GM08714 (cell line): ENCODE results near the gene STRA8.
A peak's percentile ranks its signal among the peaks of the same experiment; 100 is the strongest.

Source experiments
- H3K4me3 ChIP-seq: fragments of 200-500 bp; sonication (Bioruptor generic); 2 replicates; pipeline ENCODE4 v1.5.1; 2014; ENCODE audit warnings: mild to moderate bottlenecking, low read length, inconsistent platforms
- ZNF274 ChIP-seq: IDR thresholded peaks from 2 replicates; pipeline ENCODE4 v1.6.1; 2012; ENCODE audit warnings: mild to moderate bottlenecking, low read depth, low read length

The STRA8 gene

DNA sequence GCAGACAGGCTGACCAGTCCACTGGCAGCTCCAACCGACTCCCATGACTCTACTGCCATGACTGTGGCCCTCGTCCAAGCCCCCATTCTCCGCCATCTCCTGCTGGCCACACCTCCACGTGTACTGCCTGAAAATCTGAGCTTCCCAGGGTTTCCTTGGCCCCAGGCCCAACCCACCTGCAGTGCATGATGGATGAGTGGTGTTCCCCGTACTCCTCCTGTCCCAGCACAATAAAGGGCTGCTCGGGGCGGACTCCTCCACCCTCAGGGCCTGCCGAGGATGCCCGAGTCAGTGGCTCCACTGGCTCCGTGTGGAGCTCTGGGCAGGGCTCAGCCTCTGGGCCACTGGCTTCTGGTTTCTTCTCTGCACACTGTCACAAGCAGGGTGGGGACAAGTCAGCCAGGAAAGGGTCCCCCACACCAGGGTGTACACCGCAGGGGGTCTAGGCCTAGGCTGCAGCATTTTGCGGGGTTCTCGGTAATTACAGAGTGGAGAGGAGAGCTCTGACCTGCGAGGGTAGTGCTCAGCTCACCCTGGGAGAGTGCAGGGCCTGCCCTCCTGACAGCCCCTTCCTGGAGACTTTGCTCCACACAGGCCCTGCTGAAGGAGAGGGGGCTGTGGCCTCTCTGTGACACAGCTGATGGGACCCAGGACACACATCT, 37.5 kb upstream of the STRA8 start:
- no peak for TF ChIP-seq ZNF274
- H3K4me3 ChIP-seq, result no peak overlapping the region

DNA sequence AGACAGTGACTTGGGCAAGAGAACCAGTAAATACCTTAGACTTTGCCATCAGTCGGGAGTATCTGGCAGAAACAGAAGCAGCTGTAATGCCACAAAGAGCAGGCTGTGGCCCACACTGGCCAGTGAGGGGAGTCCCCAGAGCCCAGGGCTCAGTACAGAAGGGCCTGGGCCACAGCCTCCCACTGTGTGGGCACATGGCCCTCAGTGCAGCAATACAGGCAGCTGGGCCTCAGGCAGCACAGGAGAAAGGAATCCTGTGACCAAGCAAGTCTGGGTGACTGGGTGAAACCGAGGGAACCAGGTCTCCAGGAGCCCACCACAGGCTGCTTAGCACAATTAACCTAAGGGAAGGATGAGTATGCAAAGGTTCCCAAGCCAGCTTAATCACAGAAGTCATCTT, 36.3 kb upstream of the STRA8 start:
- no peak overlapping the region for H3K4me3 ChIP-seq
- no peak for TF ChIP-seq ZNF274

DNA sequence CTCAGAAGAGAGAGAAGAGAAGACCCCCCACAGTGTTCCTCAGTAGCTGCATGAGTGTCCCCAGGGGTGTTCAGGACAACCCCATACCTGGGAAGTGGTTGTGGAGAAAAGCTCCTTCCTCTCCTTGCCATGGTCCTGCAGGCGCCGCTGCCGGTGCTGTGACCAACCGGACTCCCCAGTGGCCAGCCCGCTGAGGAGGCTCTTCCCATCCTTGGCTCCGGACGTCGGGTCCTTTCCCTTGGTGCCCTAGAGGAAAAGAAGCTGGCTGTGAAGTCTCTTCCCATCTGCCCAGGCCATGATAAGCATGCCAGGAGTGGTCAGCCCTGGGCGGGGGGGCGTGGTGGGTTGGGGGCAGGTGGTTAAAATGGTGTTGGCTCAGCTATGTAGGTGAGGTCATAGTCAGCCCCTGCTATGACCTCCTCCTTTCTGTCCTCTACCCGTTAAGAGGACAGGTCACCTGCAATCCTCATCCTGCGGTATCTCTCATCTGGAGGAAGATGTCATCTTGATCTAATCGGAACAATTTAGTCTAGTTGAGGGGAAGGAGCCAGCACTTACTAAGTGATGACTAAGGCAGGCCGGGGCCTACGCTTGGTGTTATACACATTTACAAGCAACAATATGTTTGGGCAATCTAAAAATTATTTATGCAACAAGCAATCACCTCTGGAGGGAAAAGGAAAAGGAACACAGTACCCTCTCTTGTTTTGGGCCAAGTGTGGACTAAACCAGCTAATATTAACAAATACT, 35.6 kb upstream of the STRA8 start:
- TF ChIP-seq ZNF274, result no peak
- H3K4me3 ChIP-seq, result no peak overlapping the region

DNA sequence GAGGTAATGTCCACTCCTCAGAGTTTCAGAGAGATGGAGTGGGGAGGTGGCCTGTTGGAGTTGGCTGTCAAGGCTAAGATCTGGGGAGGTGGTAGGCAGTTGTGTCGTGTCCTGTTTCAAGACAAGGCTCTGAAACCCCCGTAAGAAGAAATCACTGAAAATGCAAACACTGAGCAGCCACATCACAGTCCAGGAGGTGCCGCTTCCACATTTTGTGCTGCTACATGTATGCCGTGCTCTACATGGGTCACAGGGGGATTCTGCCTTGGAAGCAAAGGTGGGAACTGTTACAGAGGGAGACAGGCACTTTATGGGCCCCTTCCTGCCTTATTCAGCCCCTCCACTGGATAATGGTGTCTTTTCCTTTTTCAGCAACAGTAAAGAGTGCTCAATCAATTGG, 34.2 kb upstream of the STRA8 start:
- TF ChIP-seq ZNF274, result no peak
- H3K4me3 ChIP-seq, result no peak overlapping the region

DNA sequence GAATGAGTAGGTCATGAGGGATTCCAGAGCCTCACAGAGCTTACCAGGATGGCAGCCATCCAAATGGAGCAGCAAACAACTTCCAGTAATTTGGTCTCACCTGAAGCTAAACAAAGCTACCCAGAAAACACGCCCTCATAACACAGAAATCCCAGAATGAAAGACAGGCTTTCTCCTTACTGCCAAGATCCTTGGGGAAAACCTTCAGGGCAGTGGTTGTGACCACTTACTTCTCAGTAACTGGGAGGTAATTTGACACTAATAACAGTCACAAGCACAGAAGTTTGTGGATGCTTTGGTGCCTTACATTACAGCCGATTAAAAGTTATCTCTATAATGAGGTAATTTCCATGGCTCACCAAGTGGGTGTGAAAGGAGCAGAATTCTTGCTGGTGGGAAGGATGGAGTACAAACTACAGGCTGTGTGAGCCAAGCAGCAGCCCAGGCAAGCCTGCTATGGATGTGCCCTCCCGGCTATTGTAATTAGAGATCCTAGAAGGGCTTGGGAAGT, 32.8 kb upstream of the STRA8 start:
- no peak overlapping the region for H3K4me3 ChIP-seq
- no peak for TF ChIP-seq ZNF274

DNA sequence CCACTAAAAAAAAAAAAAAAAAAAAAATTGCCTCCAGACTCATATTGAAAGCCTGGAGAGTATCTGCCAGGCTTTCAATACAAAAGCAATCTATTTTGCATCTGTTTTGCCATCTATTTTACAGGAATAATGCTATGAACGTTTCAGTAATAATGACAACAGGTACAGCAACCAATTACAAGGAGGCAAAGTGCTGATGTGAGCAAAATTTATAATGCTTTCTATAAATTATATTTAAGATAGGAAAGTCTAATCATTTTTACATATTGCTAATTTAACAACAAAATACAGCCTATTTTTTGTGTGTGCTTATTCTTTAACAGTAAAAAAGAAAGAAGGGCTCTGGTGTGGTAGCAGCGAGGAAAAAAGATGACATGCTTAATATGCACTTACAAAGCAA, 32.3 kb upstream of the STRA8 start:
- no peak for TF ChIP-seq ZNF274

DNA sequence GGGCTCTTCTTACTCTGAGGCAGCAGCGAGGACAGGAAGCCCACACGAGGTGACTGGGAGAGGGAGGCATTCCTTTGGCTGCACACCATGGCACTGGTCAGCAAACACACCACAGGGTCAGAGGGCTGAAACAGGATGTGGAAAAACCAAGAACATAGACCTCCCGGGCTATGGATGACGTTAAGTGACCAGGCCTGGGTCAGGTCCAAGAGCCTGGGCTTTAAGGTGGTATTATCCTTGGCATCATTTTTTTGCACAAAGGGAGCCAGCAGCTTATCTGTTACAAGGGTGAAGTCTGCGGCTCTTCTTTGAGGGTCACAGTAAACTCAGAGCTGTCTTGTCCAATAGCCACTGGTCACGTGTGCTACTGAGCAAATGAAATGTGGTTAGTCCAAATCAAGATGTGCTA, 29.3 kb upstream of the STRA8 start:
- H3K4me3 ChIP-seq, result no peak overlapping the region
- no peak for TF ChIP-seq ZNF274

More for the DNA sequence above, 32.3 kb upstream of the STRA8 start:
- no peak overlapping the region for H3K4me3 ChIP-seq

DNA sequence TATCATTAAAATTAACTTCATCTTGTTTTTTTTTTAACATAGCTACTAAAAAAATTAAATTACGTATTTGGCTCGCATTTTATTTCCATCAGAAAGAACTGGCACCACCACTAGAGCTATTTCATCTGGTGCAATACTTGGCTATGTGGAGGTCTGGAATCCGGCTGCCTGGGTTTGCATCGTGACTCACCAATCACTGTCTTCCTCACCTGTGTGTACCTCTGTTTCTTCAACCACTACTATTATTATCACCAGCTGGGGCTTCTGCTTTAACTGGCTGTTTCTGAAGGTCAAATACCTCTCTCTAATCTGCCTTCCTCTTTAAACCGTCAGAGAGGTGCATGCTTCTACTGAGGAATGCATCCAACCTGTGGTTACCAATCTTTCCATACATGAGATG, 28.8 kb upstream of the STRA8 start:
- H3K4me3 ChIP-seq, result no peak overlapping the region
- no peak for TF ChIP-seq ZNF274

DNA sequence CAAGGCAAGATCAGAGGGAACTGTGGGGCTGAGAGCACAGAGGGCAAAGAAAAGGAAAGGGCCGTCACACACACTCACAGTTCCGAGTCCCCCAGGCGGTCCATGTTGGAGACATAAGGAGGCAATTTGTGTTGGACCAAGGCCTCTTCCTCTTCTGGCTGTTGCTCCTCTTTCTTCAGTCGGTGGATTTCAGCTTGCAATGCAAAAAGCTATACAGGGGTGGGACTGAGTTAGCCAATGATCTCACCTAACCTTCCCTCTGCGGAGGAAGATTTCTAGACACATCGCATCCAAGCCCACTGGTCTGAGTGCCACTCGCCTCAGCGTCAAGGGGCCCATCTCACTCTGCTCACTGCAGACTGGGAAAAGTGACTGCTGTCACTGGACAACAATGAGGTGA, 27.8 kb upstream of the STRA8 start:
- no peak overlapping the region for H3K4me3 ChIP-seq
- no peak for TF ChIP-seq ZNF274

DNA sequence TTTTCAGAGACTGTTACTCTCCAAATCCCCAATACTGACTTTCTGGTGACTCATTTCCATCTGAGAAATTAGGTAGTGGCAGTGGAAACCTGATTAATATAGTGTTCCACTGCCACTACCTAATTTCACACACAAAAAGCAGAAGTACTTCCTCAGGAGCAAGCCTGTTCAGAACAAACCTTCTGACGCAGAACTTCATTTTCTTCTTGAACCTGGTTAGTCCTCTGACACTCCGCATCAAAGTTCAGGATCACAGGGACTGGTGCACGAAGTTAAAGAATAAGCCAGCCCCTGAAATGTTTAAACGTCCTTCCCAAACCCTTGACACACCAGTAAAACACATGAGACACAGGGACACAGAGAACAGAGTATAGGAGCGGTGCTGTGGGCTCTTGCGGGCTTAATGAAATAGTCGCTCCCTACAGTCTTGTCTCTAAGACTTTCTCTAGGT, 26.7 kb upstream of the STRA8 start:
- TF ChIP-seq ZNF274, result no peak
- H3K4me3 ChIP-seq, result peak overlapping the region; percentile 7; the same call in 1 of the 2 replicates

DNA sequence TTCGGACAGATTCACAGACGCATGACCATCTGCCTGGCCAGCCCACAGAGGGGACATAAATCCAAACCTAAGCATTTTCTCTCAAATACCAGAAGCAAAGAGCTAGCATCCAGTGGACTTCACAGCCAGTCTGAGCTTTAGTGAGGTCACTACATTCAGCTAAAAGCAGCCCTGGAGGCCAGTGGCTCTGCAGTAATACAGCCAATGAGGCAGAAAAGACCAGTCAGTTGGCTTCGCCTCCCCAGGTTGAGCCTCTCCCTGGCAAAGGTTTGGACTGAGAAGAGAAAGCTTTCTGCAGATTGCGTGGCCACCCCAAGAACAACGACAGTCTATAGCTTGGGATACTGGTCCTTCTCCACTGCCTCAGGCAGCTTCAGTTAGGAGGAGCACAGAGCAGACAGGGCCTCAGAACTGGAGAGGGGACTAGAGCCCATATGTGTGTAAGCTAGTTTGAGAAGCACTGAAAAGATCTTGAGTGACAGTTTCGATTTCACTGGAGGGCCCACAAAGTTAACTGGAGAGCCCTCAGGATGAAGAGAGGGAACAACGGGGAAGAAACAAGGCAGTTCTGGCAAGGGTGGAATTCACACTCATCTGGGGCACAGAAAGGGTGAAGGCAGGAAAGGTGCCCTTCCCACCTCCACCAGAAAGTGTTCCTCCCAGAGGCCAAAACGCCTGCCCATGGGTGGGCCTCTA, 26.1 kb upstream of the STRA8 start:
- peak overlapping the region; percentile 7; the same call in 1 of the 2 replicates for H3K4me3 ChIP-seq

DNA sequence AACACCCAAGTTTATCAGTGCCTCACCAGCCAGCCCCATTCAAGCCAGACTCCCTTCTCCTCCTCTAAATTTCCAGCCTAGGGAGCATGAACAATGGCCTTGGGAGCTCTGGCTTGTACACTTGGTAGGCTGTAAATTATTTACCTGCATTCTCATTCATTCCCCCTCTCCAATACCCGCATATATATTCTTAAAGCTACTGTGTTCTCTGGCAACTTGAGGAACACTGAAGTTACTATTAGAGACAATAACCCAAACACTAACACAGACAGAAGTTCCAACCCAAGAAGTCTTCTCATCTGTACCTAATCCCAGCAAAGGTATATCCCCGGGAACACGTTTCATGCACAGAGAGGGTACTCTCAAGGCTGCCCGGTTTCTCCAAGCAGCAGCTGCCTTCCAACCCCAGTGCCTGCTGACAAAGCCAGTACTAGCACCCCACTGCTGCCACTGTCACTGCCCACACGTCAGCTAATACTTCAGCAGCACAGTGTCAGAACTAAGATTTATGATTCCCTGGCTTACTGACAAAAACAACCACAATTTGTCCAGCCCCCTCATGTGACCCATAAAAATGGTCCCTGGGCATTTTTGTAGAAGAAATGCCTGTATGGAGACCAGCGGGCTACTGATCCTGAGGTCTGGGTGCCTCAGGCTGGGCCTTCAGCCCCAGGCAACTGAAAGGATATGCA, 25.4 kb upstream of the STRA8 start:
- no peak for TF ChIP-seq ZNF274
- H3K4me3 ChIP-seq, result peak overlapping the region; percentile 27; the same call in 1 of the 2 replicates

More for the DNA sequence above, 26.1 kb upstream of the STRA8 start:
- no peak for TF ChIP-seq ZNF274

DNA sequence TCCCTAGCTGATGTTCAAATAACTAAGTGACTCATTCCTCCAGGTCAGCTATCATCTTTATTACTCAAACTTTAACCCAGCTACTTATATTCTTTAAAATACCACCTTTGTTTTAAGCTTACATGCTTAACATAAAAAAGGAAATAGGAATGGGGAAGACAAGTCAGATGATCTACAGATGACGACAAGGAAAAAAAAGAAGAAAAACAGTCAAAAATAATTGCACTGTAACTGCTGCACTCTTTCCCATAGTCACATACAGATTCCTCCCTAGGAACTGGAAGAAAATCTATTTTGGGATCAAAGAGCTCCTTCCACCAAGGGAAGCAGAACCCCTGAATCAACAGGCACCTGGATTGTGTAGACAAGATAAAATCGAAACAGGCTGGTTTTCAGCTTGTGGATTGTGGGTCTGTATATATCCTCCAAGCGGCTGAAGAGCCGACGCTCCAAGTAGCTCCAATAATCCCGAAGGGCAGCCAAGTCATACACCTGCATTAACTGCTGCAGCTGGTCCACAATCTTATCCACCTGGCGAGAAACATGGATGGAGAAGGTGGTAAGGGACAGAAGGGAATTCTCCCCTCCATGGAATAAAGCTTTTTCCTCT, 24.3 kb upstream of the STRA8 start:
- peak overlapping the region; percentile 97 for H3K4me3 ChIP-seq
- TF ChIP-seq ZNF274, result no peak

DNA sequence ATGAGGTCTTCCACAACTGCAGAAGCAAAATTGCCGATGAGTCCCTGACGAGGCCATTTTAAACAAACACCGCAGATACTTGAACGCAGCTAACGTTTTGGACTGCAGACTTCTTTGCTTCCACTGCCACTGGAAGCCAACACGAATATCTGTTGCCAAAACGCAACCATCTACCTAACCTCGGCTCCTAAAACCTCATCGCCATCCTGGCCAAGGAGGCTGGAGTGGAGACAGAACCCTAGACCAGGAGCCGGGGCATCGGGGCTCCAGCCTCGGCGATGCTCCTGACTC, 22.8 kb upstream of the STRA8 start:
- peak overlapping the region; percentile 97 for H3K4me3 ChIP-seq
- TF ChIP-seq ZNF274, result no peak
